HFFc6 (cell line): ENCODE data around the gene SSTR3. TPM values are rescaled to one million over a fixed set of nuclear protein-coding genes. Genes with fewer than 3 reads are reported as not detected.

Source experiments
- DNase-seq: peaks from one replicate; pipeline ENCODE4 v3.0.0-alpha.2; 2018
- H3K27ac Mint-ChIP-seq: 2 replicates; pipeline ENCODE4 v1.8.0; 2020; ENCODE audit warnings: mild to moderate bottlenecking, mixed read lengths
- H3K27me3 Mint-ChIP-seq: 2 replicates; pipeline ENCODE4 v1.8.0; 2021; ENCODE audit warnings: mild to moderate bottlenecking, moderate library complexity, mixed read lengths; ENCODE audit not compliant: insufficient read depth
- H3K36me3 Mint-ChIP-seq: 2 replicates; pipeline ENCODE4 v1.8.0; 2021; ENCODE audit warnings: low read depth, mixed read lengths
- H3K4me1 Mint-ChIP-seq: 2 replicates; pipeline ENCODE4 v1.8.0; 2020; ENCODE audit warnings: low read depth, mixed read lengths
- H3K4me3 Mint-ChIP-seq: 2 replicates; pipeline ENCODE4 v1.8.0; 2020; ENCODE audit warnings: mild to moderate bottlenecking, moderate library complexity, mixed read lengths
- H3K9me3 Mint-ChIP-seq: 2 replicates; pipeline ENCODE4 v1.8.0; 2020; ENCODE audit warnings: mild to moderate bottlenecking, mixed read lengths
- total RNA-seq, 6 experiments: library from RNA; stranded (reverse); fragmentation: NEBNext Ultra II Directional; extraction: Animal tissue kit (Norgen Biotek cat#: 25700); gene quantifications; 2 replicates in 1 of 6; 3 replicates in 5 of 6; pipeline ENCODE4 v1.2.3, GENCODE V29; 2021
- TF ChIP-seq, protein P1 (sequence below): fragments of 200-600 bp; sonication (generic); IDR thresholded peaks from 2 replicates; pipeline ENCODE4 v1.5.0; 2021; ENCODE audit warnings: antibody characterized with exemption, mild to moderate bottlenecking

Gene SSTR3
- total RNA-seq, 6 experiments from 2014 or later, result not detected

DNA sequence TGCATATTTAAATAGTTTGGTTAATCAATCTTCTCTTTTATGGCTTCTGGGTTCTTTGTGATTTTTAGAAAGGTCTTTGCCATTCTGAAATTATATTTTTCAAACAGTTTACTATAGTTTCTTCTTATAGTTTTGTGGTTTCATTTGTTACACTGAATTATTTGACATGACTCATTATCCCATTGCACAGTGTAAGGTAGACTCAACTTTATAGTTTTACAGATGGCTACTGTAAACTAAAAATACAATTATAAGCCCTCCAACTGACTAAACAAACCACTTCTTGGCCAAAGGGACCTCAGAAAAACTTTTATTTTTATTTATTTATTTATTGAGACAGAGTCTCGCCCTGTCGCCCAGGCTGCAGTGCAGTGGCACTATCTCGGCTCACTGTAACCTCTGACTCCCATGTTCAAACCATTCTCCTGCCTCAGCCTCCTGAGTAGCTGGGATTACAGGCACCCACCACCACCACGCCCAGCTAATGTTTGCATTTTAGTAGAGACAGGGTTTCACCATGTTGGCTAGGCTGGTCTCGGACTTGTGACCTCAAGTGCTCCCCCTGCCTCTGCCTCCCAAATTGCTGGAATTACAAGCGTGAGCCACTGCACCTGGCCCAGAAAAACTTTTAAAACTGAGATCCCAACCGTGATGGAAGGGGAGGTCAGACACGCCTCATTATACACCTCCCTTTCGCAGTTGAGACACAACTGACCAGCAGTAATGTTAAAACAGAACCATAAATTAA is 45.9 kb upstream of the SSTR3 start:
- Mint-ChIP-seq H3K36me3 (no peaks in the 10 kb centered on the region), H3K4me3 (no peak overlapping the region), H3K27ac (no peak overlapping the region), H3K27me3 (peaks cover 25% of the 10 kb centered on the region), H3K4me1 (peaks cover 48% of the 10 kb centered on the region), H3K9me3 (peaks cover 2% of the 10 kb centered on the region; the same call in 1 of the 2 replicates)
- TF ChIP-seq, protein P1, sequence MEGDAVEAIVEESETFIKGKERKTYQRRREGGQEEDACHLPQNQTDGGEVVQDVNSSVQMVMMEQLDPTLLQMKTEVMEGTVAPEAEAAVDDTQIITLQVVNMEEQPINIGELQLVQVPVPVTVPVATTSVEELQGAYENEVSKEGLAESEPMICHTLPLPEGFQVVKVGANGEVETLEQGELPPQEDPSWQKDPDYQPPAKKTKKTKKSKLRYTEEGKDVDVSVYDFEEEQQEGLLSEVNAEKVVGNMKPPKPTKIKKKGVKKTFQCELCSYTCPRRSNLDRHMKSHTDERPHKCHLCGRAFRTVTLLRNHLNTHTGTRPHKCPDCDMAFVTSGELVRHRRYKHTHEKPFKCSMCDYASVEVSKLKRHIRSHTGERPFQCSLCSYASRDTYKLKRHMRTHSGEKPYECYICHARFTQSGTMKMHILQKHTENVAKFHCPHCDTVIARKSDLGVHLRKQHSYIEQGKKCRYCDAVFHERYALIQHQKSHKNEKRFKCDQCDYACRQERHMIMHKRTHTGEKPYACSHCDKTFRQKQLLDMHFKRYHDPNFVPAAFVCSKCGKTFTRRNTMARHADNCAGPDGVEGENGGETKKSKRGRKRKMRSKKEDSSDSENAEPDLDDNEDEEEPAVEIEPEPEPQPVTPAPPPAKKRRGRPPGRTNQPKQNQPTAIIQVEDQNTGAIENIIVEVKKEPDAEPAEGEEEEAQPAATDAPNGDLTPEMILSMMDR, result no peak
- no peak for DNase-seq

DNA sequence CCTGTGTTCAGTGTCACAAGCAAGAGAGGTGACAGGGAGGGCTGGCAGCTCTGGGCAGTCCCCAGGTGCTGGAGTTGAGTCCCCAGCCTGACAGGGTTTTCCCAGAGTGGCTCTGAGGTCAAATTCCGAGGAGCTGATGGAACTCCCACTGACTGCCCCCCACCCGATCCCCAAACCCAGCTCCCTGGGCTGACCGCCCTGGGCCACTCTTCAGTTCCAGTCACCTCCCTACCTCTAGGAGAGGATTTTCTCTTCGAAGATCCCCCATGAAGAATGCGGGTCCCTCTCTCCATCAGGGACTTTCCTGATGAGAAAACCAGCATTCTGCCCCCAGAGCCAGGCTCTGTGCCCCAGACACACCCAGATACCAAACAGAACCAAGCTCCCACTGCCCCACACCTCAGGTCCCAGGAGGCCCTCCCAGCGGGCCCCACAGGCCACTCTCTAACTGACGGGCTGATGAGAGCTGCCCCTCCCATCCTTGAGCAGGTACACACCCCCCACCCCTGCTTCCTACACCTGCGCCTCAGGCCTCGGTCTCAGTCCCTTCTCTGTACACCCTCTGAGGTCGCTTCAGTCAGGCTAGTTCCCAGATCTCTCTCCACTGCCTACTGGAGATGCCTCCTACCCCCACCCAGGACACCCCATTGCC is 43.9 kb upstream of the SSTR3 start:
- no peak for DNase-seq
- no peak overlapping the region for H3K27ac Mint-ChIP-seq
- peaks cover 17% of the 10 kb centered on the region for H3K27me3 Mint-ChIP-seq
- H3K36me3 Mint-ChIP-seq, result no peaks in the 10 kb centered on the region
- H3K4me1 Mint-ChIP-seq, result peaks cover 52% of the 10 kb centered on the region
- no peaks in the 10 kb centered on the region for H3K9me3 Mint-ChIP-seq
- TF ChIP-seq, protein P1, result no peak
- no peak overlapping the region for H3K4me3 Mint-ChIP-seq

DNA sequence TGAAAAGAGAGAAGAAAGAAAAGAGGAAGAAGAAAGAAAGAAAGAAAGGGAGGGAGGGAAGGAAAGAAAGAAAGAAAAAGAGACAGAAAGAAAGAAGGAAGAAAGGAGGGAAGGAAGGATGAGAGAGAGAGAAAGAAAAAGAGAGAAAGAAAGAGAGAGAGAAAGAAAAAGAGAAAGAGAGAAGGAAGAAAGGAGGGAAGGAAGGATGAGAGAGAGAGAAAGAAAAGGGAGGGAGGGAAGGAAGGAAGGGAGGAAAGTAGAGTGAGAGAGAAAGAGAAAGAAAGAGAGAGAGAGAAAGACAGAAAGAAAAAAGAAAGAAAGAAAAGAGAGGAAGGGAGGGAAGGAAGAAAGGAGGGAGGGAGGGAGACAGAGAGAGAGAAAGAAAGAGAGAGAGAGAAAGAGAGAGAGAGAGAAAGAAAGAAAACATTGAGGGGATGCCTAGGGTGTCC is 43.3 kb upstream of the SSTR3 start:
- no peaks in the 10 kb centered on the region for H3K9me3 Mint-ChIP-seq
- H3K4me1 Mint-ChIP-seq, result peaks cover 46% of the 10 kb centered on the region
- no peak overlapping the region for H3K27ac Mint-ChIP-seq
- TF ChIP-seq, protein P1, result no peak
- DNase-seq, result no peak
- peaks cover 14% of the 10 kb centered on the region for H3K27me3 Mint-ChIP-seq
- H3K4me3 Mint-ChIP-seq, result no peak overlapping the region; the same call in 1 of the 2 replicates
- no peaks in the 10 kb centered on the region for H3K36me3 Mint-ChIP-seq

DNA sequence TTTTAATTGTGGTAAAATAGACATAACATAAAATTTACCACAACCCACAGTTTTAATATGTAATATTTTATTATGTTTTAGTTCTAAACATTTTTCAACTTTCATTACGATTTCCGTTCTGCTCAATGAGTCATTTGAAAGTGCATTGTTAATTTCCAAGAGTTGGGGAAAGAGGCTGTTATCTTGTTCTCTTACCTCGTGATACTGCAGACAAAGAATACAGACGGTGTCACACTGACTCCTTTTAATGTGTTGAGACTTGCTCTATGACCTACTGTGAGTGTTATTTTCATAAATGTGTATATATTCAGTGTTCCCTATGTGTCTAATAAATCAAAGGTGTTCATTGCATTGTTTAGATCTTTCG is 42.6 kb upstream of the SSTR3 start:
- Mint-ChIP-seq H3K27ac (no peak overlapping the region), H3K36me3 (no peaks in the 10 kb centered on the region), H3K4me3 (peak overlapping the region; percentile 0; the same call in 1 of the 2 replicates), H3K4me1 (peaks cover 42% of the 10 kb centered on the region), H3K27me3 (peaks cover 14% of the 10 kb centered on the region), H3K9me3 (no peaks in the 10 kb centered on the region)
- peak; percentile 22 for DNase-seq
- TF ChIP-seq, protein P1, result no peak

DNA sequence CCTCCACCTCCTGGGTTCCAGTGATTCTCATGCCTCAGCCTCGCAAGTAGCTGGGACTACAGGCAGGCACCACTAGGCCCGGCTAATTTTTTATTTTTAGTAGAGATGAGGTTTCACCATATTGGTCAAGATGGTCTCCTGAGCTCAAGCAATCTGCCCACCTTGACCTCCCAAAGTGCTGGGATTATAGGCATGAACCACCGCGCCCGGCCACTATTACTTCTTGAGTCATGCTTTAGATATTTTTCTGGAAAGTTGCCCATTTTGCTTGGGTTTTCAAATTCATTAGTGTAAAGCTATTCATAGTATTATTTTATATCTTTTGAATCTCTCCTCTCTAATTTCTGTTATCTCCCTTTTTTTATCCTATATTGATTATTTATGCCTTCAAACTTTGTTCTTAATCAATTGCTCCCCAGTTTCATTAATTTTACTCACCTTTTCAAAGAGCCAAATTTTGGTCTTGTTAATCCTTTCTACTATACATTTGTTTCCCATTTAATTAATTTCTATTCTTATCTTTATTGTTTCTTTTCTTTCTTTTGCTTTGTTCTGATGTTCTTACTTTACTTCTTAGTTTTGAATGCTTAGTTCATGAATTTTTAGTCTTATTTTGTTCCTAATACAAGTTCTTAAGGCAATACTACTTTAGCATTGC is 42.1 kb upstream of the SSTR3 start:
- H3K4me3 Mint-ChIP-seq, result peak overlapping the region; percentile 0; the same call in 1 of the 2 replicates
- H3K9me3 Mint-ChIP-seq, result no peaks in the 10 kb centered on the region
- H3K27me3 Mint-ChIP-seq, result peaks cover 9% of the 10 kb centered on the region
- TF ChIP-seq, protein P1, result no peak
- H3K27ac Mint-ChIP-seq, result no peak overlapping the region
- H3K36me3 Mint-ChIP-seq, result no peaks in the 10 kb centered on the region
- DNase-seq, result peak; percentile 67
- peaks cover 37% of the 10 kb centered on the region for H3K4me1 Mint-ChIP-seq
